COR-L47 (cell line): ENCODE results near the gene PDIA6.
"Not testable (repeated sequence)": the region's sequence is repeated elsewhere in the genome, so short reads cannot be mapped to it uniquely, and the experiment has no call there.

Experiments used
- DNase-seq: peaks from one replicate; lab custom pipeline; 2025; lab: John Stamatoyannopoulos, UW

Gene PDIA6

DNA sequence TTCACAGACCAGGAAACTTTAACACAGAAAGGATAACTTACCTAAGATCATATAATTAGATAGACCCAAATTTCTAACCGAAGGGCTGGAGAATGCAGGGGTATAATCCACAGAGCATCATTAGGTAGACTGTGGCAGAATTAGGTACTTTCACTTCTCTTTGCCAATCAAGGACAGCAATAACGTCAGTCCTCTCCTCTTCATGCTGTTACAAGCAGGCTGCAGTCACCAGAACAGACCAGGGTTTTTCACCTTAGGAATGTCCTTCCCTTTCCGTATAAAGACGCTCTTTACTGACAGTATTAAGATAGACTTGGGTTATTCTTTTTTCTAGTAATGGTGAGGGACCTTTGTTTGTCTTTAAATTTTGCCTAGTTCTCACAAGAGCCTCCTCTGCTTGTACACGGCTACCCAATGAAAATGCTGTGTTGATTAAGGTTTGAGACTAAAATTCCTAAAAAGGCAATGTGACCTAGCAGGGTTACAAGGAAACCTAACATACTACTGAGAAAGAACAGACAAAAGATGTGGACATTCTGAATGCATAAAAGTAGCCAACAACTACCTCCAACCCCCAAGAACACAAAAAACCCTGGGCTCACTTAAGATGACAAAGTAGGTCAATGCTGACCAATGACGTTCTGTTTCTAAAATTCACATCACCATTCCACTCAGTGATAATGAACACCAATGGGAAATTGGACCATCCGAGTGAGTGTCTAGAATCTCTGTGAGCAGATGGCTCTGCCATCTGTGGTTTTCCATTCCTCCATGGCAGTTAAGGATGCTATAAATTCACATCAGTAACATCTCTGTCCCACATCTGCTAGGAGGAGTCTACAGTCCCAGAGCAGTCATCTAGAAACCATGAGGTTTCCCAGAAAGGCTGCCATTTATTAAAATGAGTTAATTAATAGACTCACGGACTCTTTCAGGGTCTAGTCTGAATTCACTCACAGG lies 2.1 kb downstream of the PDIA6 start:
- DNase-seq = no peak

DNA sequence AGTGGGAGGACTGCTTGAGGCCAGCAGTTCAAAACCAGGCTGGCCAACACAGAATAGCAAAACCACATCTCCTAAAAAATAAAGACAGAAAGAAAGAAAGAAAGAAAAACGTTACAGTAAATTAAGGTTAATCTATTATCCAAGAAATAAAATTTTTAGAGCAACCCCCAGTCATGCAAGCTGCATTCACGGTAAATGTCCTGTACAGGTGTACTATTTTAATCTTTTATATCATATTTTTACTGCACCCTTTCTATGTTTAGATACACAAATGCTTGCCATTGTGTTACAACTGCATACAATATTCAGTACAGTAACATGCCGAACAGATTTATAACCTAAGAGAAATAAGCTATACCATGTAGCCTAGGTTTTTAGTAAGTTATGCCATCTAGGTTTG lies 6.0 kb downstream of the PDIA6 start:
- DNase-seq = no peak

DNA sequence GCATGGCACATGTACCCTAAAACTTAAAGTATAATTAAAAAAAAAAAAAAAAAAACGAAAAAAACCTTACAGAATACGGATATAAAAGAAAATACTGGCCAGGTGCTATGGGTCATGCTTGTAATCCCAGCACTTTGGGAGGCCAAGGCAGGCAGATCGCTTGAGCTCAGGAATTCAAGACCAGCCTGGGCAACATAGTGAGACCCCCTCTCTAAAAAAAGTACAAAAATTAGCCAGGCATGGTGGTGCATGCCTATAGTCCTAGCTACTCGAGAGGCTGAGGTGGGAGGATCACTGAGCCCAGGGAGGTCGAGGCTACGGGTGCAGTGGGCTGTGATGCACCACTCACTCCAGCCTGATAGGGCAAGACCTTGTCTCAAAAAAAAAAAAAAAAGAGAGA lies 6.6 kb downstream of the PDIA6 start:
- not testable (repeated sequence) for DNase-seq

DNA sequence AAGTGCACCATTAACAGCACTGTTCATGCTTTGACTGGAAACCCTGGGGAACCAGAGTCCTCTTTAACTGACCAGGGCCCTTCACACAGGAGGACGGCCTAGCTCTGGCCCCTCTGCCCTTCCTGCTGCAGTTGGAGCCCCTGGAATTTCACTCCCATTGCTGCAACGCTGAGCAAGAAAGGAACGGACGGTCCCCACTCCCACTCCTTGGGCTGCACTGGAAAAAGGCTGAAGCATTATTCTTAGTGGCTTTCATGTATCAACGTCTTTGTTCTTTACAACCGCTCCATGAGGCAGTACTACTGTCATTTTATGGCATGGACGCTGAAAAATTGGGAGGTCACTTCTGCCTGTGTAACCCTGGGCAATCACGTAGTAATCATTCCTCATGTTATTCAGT lies 9.9 kb downstream of the PDIA6 start:
- DNase-seq = no peak

DNA sequence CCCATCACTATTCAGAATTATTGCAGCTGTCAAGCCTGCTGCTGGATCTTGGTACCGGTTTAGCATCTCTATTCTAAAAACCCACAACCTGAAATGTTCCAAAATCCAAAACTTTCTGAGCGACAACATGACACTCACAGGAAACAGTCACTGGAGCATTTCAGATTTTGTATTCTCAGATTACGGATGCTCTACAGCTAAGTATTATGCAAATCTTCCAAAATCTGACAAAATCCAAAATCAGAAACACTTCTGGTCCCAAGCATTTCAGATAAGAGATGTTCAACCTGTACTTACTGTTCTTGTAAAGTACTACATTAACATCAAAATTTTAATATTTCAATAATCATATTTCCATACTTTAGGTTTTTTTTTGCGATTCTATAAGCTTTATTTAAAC lies 12.4 kb downstream of the PDIA6 start:
- DNase-seq = no peak

DNA sequence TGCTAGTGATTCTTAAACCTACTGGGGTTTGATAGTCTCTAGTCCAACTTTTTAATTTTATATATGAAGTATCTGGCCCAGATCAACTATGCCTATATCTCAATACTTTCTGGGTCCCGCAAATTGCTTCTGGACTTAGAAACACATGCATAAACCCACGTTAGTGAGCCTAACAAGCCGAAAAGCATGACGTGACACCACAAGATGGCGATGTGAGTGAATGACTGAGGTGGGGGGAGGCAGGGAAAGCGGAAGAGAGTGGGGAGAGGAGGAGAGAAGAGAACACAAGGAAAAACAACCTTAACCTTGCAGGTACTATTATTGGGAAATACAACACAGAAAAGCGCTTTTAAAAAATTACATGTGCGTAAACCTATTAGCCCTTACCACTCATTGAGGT lies 13.8 kb downstream of the PDIA6 start:
- no peak for DNase-seq

DNA sequence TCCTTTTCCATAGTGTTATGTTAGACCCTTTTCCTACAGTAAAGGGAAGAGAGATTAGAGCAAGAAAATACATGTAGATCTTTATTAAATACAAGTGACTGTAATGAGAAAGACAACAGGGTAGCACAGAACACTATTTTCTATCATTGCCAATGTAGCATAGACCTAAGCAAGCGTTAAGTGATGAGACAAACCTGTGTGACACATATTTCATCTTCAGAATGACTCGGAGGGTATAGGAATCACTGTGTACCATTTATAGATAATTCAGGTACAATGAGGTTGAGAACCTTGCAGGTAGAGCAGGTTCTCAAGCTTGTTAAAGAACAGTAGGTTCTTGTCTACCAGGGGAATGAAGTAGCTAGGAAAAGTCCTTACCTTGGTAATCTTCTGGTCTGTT lies 15.9 kb downstream of the PDIA6 start:
- DNase-seq = no peak

DNA sequence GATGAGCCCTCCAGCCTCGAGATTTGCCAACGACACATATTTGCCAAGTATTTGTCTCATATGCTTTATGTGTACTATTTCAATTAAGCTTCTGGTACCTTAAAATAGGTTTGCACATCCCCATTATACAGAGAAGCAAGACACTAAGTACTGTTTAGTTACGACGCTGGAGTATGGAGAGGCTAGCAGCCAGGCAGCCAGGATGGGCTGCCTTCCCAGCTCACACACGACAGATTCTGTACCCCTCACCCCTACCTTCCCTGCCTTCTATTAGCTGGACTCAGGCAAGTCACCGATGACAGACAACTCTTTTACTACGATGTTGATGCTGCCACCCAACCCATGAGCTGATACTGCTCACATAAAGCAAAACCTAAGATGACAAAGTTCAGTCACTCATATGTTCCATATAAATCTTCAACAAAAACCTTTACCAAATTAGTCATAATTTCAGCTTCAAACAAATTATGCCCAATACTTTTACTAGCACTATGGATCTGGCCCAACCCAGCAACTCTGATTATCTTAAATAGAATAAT lies 17.0 kb downstream of the PDIA6 start:
- DNase-seq = no peak

DNA sequence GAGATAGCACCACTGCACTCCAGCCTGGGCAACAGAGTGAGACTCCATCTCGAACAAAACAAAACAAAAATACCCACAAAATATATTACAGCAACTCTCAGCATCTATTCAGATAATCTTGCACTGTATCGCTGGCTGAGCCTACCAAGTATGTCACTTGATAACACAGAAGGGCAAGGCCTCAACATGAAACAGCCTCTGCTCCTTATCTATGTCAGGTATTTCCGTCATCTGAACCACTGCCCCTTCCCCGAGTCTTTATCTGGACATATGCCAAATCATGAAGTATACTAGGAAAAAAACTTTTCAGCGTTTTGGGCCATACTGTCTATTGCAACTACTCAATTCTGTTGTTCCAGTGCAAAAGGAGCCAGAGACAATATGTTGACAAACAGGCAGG lies 17.7 kb downstream of the PDIA6 start:
- no peak for DNase-seq

DNA sequence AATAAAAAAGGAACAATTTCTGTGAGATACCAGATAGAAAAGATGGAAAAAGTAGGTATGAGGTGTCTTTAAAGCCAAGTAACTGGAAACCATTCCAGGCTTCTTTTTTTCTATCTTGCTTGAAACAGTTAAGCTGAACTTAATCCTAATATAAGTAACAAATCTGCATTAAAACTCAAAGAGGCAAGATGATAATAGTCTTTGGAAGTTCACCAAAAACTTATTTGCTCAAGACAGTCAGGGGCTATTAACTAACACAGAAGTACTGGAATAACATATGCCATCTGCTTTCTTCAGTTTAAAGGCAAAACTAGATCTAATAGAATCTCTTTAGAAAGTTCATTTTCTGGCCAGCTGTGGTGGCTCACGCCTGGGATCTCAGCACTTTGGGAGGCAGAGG lies 18.8 kb downstream of the PDIA6 start:
- no peak for DNase-seq

DNA sequence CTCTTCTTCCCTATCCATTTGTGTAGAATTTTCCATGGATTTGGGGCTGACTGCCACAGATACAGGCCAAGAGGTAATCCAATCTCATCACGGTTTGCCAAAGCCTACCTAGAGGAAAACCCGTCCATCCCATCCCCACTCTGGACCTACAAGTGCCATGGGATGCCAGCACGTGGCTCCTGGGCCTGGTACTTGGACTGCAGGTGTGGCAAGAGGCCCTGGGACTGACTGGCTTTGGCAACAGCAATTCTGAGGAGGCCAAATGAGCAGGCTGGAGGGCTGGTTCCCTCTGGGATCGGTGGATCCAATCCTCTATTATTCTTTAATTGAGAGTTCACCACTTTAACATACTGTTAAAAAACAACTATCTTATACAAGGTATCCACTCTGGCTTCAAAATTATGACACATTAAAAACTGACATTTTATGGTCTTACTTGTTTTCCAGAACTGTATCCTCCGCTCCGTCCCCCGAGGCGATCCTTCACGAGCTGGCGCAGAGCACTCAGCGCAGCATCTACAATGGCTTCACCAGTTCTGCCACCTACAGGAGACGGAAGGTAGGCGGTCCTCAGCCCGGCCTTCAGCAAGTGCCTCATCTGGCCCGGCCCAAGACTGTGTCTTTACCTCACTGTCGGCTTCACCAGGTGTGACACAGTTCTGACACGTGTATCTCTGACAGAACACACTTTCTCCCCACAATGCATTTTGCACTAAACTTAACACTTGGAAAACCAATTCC lies 19.8 kb downstream of the PDIA6 start:
- DNase-seq = no peak

DNA sequence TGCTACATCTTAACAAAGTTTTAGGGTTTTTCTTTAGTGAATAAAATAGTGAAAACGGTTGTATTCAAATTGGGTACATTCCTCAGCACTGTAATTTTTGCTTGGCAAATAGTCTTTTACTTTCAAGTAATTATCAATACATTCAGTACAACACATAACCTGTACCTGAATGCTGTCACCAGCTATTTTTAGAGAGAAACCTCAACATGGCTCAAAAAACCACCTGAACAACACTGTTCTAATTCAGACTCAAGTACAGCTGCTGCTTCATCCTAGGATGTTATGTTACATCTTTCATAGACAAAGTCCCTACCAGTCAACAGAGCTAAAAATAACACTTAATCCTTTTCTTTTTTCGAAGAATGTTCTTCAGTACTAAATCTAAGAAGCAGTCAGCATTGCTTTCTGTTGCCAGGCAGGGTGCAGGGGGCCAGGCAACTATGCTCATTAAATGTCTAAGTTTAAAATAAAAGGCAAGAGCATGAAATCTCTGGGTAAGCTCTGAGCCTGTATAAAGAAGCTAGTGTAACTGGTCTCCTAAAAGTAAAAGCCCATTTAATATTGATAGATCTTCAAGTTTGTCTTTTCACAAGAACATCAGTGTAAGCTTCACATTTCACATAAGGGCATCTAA lies 20.5 kb downstream of the PDIA6 start:
- DNase-seq = no peak

DNA sequence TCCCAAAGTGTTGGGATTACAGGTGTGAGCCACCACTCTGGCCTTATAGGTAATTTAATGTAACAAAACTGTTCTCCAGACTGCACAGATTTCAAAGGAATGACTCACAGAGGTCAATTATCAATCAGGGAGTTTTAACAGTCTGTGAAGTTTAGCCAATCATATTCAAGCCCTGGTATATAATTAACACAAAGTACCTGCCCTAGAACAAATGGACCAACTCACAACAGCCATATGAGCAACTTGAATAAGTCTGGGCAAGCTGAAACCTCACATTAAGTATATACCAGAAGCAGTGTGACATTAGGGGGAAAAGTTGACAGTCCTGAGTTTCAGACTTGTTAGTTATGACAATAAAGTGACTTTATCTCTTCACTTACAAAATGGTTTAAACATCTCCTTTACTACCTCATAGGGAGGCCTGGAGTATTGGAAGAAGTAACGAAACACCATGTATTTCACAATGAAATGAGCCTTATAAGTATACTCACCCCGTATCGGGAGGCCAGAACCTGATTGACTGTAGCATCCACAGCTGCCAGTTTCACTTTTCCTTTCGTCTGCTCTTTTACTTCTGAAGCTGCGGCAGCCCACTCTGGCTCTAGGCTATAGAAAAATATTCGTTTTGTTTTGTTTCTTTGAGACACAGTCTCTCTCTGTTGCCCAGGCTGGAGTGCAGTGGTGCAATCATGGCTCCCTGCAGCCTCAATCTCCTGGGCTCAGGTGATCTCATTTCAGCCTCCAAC lies 22.2 kb downstream of the PDIA6 start:
- DNase-seq = no peak

DNA sequence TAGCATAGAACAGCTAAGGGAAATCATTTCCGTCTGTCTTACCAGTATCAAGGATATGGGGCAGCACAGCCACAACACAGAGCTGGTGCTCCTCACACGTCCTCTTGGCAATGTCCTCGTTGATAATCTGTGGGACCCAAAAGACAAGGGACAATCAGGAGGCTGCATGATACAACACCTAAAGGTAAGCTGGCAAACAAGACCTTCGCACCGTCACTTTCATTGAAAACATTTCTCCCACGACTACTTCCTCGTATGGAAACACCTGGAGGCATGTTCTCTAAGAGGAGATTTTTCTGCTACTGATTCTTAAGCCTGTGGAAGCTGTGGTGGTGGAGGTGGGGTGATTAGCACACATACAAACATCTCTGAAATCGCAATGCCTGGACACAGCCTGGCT lies 23.7 kb downstream of the PDIA6 start:
- DNase-seq = no peak

DNA sequence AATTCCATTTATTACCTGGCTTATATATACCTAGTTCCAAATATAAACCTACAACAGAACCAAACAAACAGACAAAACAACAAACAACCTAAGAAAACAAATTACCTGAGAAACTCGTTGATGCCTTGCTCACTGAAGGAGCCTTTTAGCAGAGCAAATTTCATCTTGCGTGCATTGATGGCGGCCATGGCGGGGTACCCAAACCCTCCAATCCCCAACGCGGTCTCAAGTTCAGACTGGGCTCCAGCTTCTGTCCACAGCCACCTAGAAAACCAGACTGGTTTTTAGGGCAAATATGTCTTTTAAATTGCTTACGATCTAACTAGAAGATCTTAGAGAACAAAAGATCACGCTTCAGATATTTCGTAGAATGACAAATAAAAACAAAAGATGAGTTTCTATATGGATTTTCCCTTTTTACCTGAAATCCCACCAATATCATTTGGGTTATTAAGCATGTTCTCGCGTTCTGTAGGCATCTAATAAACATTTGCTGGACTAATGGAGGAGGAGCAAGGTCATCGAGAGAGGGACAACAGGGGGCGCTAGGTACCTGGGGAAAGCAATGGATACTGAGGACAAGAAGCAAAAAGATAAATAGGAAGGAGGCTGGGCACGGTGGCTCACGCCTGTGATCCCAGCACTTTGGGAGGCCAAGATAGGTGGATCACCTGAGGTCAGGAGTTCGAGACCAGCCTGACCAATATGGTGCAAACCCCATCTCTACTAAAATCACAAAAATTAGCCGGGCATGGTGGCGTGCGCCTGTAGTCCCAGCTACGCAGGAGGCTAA lies 25.2 kb downstream of the PDIA6 start:
- no peak for DNase-seq

DNA sequence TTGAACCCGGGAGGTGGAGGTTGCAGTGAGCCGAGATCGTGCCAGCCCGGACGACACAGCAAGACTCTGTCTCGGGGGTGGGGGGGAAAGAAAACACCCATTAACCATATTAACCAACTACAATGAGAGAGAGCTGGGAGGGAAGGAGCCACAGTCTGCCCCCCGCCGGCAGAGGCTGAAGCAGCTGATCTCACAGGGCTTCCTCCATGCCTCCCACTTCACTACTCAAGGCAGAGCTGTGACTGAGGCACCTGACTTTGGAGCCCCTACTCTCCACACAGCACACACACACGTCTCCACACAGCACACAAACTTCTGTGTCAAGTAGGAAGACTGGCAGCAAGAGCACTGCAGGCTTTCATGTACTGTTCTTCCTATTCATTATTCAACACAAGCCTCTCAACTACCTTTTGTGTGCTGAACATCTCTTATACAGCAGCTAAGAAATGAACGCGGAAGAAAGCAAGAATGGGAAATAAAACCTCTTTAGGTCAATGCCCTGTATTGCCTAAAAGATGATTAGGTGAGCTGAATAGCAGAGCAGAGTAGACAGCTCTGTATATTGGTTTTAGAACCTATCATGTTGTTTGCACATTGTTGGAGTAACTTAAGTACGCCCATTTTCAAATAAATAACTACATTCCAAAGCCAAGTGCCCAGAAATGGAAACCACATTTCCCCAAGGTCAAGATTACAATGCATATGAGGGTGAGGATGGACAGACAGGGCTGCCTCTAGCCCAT lies 26.2 kb downstream of the PDIA6 start:
- DNase-seq = no peak

DNA sequence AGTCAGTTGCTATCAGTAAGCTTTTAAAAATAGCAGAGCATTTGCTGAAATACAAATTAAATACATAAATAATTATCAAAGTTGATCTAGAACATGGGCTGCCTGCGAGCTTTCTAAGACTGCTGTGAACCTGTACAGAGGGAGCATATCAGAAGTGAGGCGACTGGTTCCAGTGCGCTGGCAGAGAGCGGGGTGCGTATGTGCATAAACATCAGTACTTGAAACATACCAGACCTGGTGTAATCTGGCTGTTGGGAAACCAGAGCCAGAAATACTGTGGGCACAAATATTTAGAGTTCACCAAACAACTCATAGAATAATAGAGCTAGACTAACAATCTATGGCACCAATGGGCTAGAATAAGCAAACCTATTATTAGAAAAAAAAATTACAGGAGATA lies 27.3 kb downstream of the PDIA6 start:
- DNase-seq = no peak

DNA sequence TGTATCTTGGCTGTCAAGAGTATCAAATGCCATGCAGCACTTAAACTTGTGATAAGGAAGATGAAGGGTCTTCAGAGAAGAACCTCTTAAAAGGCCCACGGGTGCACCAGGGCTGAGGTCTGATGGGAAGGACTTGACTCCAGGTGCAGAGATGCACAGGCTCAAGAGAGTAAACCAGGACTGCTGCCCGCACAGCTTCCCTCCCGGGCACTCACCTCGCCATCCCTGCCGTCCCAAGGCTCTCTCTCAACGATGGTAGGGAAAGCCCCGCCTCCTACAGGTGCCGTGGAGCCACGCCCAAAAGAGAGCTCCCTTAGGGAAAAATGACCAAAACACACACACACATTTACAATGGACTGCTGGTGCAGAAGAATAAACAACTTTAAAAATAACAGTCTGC lies 27.9 kb downstream of the PDIA6 start:
- no peak for DNase-seq

DNA sequence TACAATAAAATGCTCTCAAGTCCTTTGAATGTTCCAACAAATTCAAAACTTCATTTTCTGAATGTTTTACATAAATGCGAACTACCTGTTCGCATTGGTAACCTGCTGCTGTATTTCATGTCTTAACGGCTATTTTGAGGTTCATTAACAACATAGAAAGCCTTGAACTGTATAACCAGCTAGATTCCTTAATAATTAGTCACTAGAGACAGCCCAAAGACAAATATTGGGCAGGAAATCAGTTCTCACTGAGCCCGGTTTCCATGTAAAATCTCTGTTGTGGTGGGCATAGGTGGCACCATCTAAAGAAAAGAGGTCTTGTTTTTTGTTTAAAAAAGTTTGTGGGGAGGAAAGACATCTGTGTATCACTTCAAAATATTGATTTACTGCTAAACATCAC lies 29.2 kb downstream of the PDIA6 start:
- DNase-seq = no peak

DNA sequence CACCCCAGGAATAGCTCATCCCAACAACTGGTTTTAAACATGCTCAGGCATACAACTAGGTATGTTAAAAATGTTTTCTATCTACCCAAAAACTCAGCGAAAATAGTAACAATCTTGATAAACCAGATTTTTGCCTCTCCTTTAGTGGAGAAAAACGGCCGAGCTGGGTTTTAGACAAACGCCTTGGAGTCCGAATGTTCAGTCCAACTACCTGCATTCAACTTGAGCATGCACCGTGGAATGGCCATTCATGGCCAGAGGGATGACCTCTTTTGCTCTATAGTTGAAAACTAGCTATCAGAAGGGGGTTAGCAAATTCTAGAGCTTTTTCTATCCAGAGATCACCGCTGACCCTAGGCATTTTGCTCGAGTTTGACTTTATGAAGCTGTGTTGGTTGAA lies 30.8 kb downstream of the PDIA6 start:
- no peak for DNase-seq
